PC-3 (cell line): ENCODE data around the gene NAGK. TPM values are rescaled to one million over a fixed set of nuclear protein-coding genes. Genes with fewer than 3 reads are reported as not detected.

Experiments used
- ATAC-seq: fragments of 200-7000 bp; cut with Tn5 transposase; 2 replicates; pipeline ENCODE4 v1.9.1; 2020; ENCODE audit warnings: mild to moderate bottlenecking, moderate library complexity
- BruUV-seq: library from RNA; stranded (reverse); fragments of 400-500 nt; replicated peaks from 2 replicates; lab custom pipeline; 2021; lab: Mats Ljungman, UMichigan
- CTCF ChIA-PET: fragments of 300-600 bp; sonication (Branson Sonifier 250); formaldehyde crosslinking; loops from one replicate; lab custom pipeline; 2022; ENCODE audit warnings: antibody characterized with exemption; lab: Charles Lee
- POLR2A ChIA-PET: fragments of 300-600 bp; sonication (Branson Sonifier 250); formaldehyde crosslinking; loops from one replicate; lab custom pipeline; 2022; ENCODE audit warnings: antibody characterized with exemption; ENCODE audit not compliant: unreplicated experiment; lab: Charles Lee
- DNase-seq: peaks from one replicate; pipeline ENCODE4 v3.0.0-alpha.2; 2015
- H2AFZ ChIP-seq: fragments of 300-600 bp; sonication (generic); 2 replicates; pipeline ENCODE4 v1.6.0; 2016; ENCODE audit warnings: antibody characterized with exemption, low read length
- H3F3A ChIP-seq: fragments of 300-600 bp; sonication (generic); one replicate; pipeline ENCODE4 v1.6.0; 2017; ENCODE audit warnings: antibody characterized with exemption, low read length, control low read depth, mild to moderate bottlenecking; ENCODE audit not compliant: unreplicated experiment
- H3K27ac ChIP-seq: fragments of 300-600 bp; sonication (generic); 2 replicates; pipeline ENCODE4 v1.5.1; 2016; ENCODE audit warnings: mild to moderate bottlenecking, low read length
- H3K27me3 ChIP-seq: fragments of 300-600 bp; sonication (generic); 2 replicates; pipeline ENCODE4 v1.6.1; 2016; ENCODE audit warnings: low read length, mixed read lengths
- H3K36me3 ChIP-seq: fragments of 300-600 bp; sonication (generic); 2 replicates; pipeline ENCODE4 v1.6.1; 2016; ENCODE audit warnings: low read depth, mixed run types, low read length, mixed read lengths
- H3K4me1 ChIP-seq: fragments of 300-600 bp; sonication (generic); 2 replicates; pipeline ENCODE4 v1.5.1; 2016; ENCODE audit warnings: low read length; ENCODE audit not compliant: insufficient read depth
- H3K4me2 ChIP-seq: fragments of 300-600 bp; sonication (generic); 2 replicates; pipeline ENCODE4 v1.6.0; 2016; ENCODE audit warnings: low read length
- H3K4me3 ChIP-seq: fragments of 300-600 bp; sonication (generic); 2 replicates; pipeline ENCODE4 v1.5.1; 2016; ENCODE audit warnings: mild to moderate bottlenecking, low read length, mixed read lengths
- H3K79me2 ChIP-seq: fragments of 300-600 bp; sonication (generic); 2 replicates; pipeline ENCODE4 v1.6.1; 2017; ENCODE audit warnings: low read length, mixed read lengths
- H3K9ac ChIP-seq: fragments of 300-600 bp; sonication (generic); 2 replicates; pipeline ENCODE4 v1.6.0; 2016; ENCODE audit warnings: mild to moderate bottlenecking, low read length
- H3K9me2 ChIP-seq: fragments of 300-600 bp; sonication (generic); replicated peaks from 2 replicates; pipeline ENCODE4 v1.6.1; 2016; ENCODE audit warnings: mixed run types, low read length, mixed read lengths
- H3K9me3 ChIP-seq: fragments of 300-600 bp; sonication (generic); 2 replicates; pipeline ENCODE4 v1.6.1; 2016; ENCODE audit warnings: low read length, mixed read lengths
- H4K20me1 ChIP-seq: fragments of 300-600 bp; sonication (generic); 2 replicates; pipeline ENCODE4 v1.6.1; 2016; ENCODE audit warnings: low read length, mixed read lengths
- EZH2 ChIP-seq: fragments of 300-600 bp; sonication (generic); IDR thresholded peaks from one replicate; pipeline ENCODE4 v1.6.1; 2017; ENCODE audit warnings: antibody characterized with exemption, mild to moderate bottlenecking, low read length; ENCODE audit not compliant: unreplicated experiment
- EZH2phosphoT487 ChIP-seq: fragments of 300-600 bp; sonication (generic); IDR thresholded peaks from 2 replicates; pipeline ENCODE4 v1.6.1; 2018; ENCODE audit warnings: mild to moderate bottlenecking, antibody characterized with exemption, low read length, borderline replicate concordance
- intact Hi-C: fragments of 100-400 bp; cut with micrococcal nuclease; formaldehyde crosslinking; loops from 2 replicates; pipeline ENCODE4 v1.9.0; 2023
- total RNA-seq: library from RNA; depleted of rRNA; stranded (reverse); fragments of >200 nt; gene quantifications from 2 replicates; pipeline ENCODE4 v1.2.3, GENCODE V29; 2014; rRNA removed
- TF ChIP-seq, protein P1 (sequence below): fragments of 300-600 bp; sonication (generic); conservative IDR thresholded peaks from 2 replicates; pipeline ENCODE4 v1.5.1; 2017; ENCODE audit warnings: antibody characterized with exemption, low read depth, mild to moderate bottlenecking, low read length

NAGK gene
- total RNA-seq, 1 experiment from 2014 or later = 70.5 TPM

DNA sequence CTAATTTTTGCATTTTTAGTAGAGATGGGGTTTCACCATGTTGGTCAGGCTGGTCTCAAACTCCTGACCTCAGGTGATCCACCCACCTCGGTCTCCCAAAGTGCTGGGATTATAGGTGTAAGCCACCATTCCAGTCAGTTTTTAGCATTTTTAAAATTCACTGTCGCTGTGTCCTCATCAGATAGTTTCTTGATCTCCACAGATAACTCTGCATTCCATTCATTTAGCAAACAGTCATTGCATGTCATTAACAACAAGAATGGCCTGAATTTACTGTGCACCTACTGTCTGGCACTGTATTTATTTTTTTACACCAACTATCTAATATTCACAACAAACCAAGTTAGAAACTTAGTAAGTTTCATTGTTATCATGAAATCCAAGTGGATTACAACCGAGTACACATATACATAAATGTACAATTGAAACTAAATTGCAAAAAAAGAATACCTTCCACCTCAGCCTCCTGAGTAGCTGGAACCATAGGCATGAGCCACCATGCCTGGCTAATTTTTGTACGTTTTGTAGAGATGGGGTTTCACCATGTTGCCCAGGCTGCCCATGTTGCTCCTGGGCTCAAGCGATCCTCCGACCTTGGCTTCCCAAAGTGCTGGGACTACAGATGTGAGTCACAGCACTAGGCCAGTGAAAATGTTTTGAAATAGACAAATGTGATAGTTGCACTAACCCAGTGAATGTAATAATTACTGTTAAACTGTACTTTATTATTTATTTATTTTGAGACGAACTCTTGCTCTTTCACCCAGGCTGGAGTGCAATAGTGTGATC is 57.3 kb downstream of the NAGK start:
- POLR2A ChIA-PET = no interaction called here
- ATAC-seq = no peak
- intact Hi-C loops = no loop called here

DNA sequence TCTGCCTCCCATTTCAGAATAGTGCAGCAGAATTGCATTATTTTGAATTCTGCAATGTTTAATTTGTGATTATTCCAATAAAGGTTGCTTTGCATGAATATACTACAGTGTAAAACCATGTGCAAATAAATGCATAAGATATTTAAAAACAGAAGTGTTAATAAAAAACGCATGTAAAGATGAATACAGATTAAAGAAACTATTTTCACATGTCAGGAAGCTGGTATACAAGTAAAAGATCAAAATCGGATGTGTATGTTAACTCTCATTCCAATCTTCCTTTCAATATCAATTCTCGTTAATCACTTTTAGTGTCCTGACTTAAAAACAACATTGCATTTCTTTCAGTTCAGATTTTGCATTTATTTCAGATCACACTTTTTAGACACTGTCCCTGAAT is 58.5 kb downstream of the NAGK start:
- CTCF ChIA-PET = no interaction called here
- intact Hi-C loops = no loop called here

More for the DNA sequence above, 57.3 kb downstream of the NAGK start:
- Histone ChIP-seq H3K9me2 (no peaks in the 10 kb centered on the region), H3K79me2 (peaks cover 38% of the 10 kb centered on the region), H3K4me2 (no peak overlapping the region), H2AFZ (no peak overlapping the region), H3K27ac (no peak overlapping the region), H3K9ac (no peak overlapping the region), H3K27me3 (no peaks in the 10 kb centered on the region), H3K36me3 (peaks cover 6% of the 10 kb centered on the region; the same call in 1 of the 2 replicates), H3K9me3 (no peaks in the 10 kb centered on the region), H3F3A (peaks cover 8% of the 10 kb centered on the region), H3K4me3 (no peak overlapping the region), H3K4me1 (peaks cover 17% of the 10 kb centered on the region), H4K20me1 (no peaks in the 10 kb centered on the region)
- no TSS peak for BruUV-seq
- DNase-seq = no peak
- TF ChIP-seq, protein P1, sequence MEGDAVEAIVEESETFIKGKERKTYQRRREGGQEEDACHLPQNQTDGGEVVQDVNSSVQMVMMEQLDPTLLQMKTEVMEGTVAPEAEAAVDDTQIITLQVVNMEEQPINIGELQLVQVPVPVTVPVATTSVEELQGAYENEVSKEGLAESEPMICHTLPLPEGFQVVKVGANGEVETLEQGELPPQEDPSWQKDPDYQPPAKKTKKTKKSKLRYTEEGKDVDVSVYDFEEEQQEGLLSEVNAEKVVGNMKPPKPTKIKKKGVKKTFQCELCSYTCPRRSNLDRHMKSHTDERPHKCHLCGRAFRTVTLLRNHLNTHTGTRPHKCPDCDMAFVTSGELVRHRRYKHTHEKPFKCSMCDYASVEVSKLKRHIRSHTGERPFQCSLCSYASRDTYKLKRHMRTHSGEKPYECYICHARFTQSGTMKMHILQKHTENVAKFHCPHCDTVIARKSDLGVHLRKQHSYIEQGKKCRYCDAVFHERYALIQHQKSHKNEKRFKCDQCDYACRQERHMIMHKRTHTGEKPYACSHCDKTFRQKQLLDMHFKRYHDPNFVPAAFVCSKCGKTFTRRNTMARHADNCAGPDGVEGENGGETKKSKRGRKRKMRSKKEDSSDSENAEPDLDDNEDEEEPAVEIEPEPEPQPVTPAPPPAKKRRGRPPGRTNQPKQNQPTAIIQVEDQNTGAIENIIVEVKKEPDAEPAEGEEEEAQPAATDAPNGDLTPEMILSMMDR = no peak
- no peak for TF ChIP-seq EZH2phosphoT487
- TF ChIP-seq EZH2 = no peak
- CTCF ChIA-PET = no interaction called here

More for the DNA sequence above, 58.5 kb downstream of the NAGK start:
- Histone ChIP-seq H4K20me1 (peaks cover 8% of the 10 kb centered on the region; the same call in 1 of the 2 replicates), H3K4me2 (peak overlapping the region; percentile 90), H3K9ac (no peak overlapping the region), H3K36me3 (peaks cover 6% of the 10 kb centered on the region; the same call in 1 of the 2 replicates), H3K4me1 (peaks cover 19% of the 10 kb centered on the region), H2AFZ (no peak overlapping the region), H3K79me2 (peaks cover 51% of the 10 kb centered on the region), H3K27me3 (no peaks in the 10 kb centered on the region), H3K4me3 (no peak overlapping the region), H3F3A (peaks cover 8% of the 10 kb centered on the region), H3K9me2 (no peaks in the 10 kb centered on the region), H3K27ac (no peak overlapping the region), H3K9me3 (no peaks in the 10 kb centered on the region)
- DNase-seq = no peak
- no TSS peak for BruUV-seq
- no peak for ATAC-seq
- POLR2A ChIA-PET = no interaction called here
- TF ChIP-seq EZH2phosphoT487 (no peak), EZH2 (no peak)
- TF ChIP-seq, protein P1 = no peak

Other genes starting within 250 kb of the NAGK start
- not detected in 2 replicates for gene CLEC4F, start 248.0 kb upstream of the NAGK start, total RNA-seq
- gene CD207, start 232.8 kb upstream of the NAGK start, total RNA-seq = not detected in 2 replicates
- gene VAX2, start 168.1 kb upstream of the NAGK start, total RNA-seq = 0.23 TPM in 1 of 2 replicates, not detected in the other
- not detected in 2 replicates for gene ATP6V1B1, start 132.7 kb upstream of the NAGK start, total RNA-seq
- gene ANKRD53, start 90.0 kb upstream of the NAGK start, total RNA-seq = not detected in 2 replicates
- 51.8 and 54.2 TPM in 2 replicates for gene TEX261, start 73.8 kb upstream of the NAGK start, total RNA-seq
- gene MCEE, start 61.6 kb downstream of the NAGK start, total RNA-seq = 10.9 and 15.3 TPM in 2 replicates
- 26.4 and 28.0 TPM in 2 replicates for gene MPHOSPH10, start 62.0 kb downstream of the NAGK start, total RNA-seq
- 3.8 and 4.0 TPM in 2 replicates for gene PAIP2B, start 158.5 kb downstream of the NAGK start, total RNA-seq